IMR-90 (cell line): ENCODE data around the gene SLC26A6. TPM values are rescaled to one million over a fixed set of nuclear protein-coding genes. Genes with fewer than 3 reads are reported as not detected.

Source experiments
- ATAC-seq: fragments of 200-7000 bp; cut with Tn5 transposase; 2 replicates; pipeline ENCODE4 v1.9.1; 2020; ENCODE audit warnings: low read depth, mild to moderate bottlenecking, moderate library complexity
- BruUV-seq: library from RNA; stranded (reverse); fragments of 400-500 nt; replicated peaks from 2 replicates; lab custom pipeline; 2021; lab: Mats Ljungman, UMichigan
- CTCF ChIA-PET: fragments of 300-600 bp; formaldehyde crosslinking; extraction: SDS; loops from one replicate; lab custom pipeline; 2021; ENCODE audit warnings: antibody characterized with exemption; lab: Yijun Ruan, JAX
- POLR2A ChIA-PET: fragments of 300-600 bp; sonication (Branson Sonifier 250); formaldehyde crosslinking; loops from one replicate; lab custom pipeline; 2022; ENCODE audit warnings: antibody characterized with exemption; ENCODE audit not compliant: unreplicated experiment; lab: Charles Lee
- DNase-seq: peaks from one replicate; pipeline ENCODE4 v3.0.0; 2013
- H2AFZ ChIP-seq: replicated peaks from 2 replicates; pipeline ENCODE3; 2013; ENCODE audit warnings: low read length, mild to moderate bottlenecking; ENCODE audit not compliant: poor library complexity
- H2AK5ac ChIP-seq: 2 replicates; pipeline ENCODE4 v1.6.1; 2013; ENCODE audit warnings: low read depth, low read length, inconsistent platforms
- H2AK9ac ChIP-seq: replicated peaks from 2 replicates; pipeline ENCODE3; 2013; ENCODE audit warnings: mild to moderate bottlenecking, low read depth, low read length, moderate library complexity; ENCODE audit not compliant: poor library complexity
- H2BK120ac ChIP-seq: 2 replicates; pipeline ENCODE4 v1.6.1; 2013; ENCODE audit warnings: low read depth, low read length, inconsistent platforms
- H2BK15ac ChIP-seq: 3 replicates; pipeline ENCODE4 v1.6.1; 2013; ENCODE audit warnings: low read depth, low read length, inconsistent platforms
- H2BK20ac ChIP-seq: 2 replicates; pipeline ENCODE4 v1.6.1; 2013; ENCODE audit warnings: low read depth, mild to moderate bottlenecking, inconsistent platforms, low read length, moderate library complexity
- H2BK5ac ChIP-seq: 2 replicates; pipeline ENCODE4 v1.6.1; 2013; ENCODE audit warnings: mild to moderate bottlenecking, low read depth, low read length, inconsistent platforms; ENCODE audit not compliant: poor library complexity, severe bottlenecking
- H3K14ac ChIP-seq: replicated peaks from 2 replicates; pipeline ENCODE4 v1.6.1; 2013; ENCODE audit warnings: low read depth, low read length, inconsistent platforms
- H3K18ac ChIP-seq: 2 replicates; pipeline ENCODE4 v1.6.1; 2013; ENCODE audit warnings: low read depth, low read length, control low read depth
- H3K23ac ChIP-seq: 2 replicates; pipeline ENCODE4 v1.6.1; 2013; ENCODE audit warnings: low read depth, low read length, inconsistent platforms
- H3K27ac ChIP-seq: 2 replicates; pipeline ENCODE4 v1.5.1; 2013; ENCODE audit warnings: mild to moderate bottlenecking, control low read depth, low read length; ENCODE audit not compliant: insufficient read depth
- H3K27me3 ChIP-seq: 2 replicates; pipeline ENCODE4 v1.6.1; 2013; ENCODE audit warnings: low read length; ENCODE audit not compliant: control insufficient read depth, insufficient read depth
- H3K36me3 ChIP-seq: 2 replicates; pipeline ENCODE4 v1.6.1; 2013; ENCODE audit warnings: low read length, mixed read lengths; ENCODE audit not compliant: control insufficient read depth, insufficient read depth
- H3K4ac ChIP-seq: 2 replicates; pipeline ENCODE4 v1.6.1; 2013; ENCODE audit warnings: low read depth, low read length, inconsistent platforms
- H3K4me1 ChIP-seq: 2 replicates; pipeline ENCODE4 v1.6.1; 2013; ENCODE audit warnings: low read length, mixed read lengths; ENCODE audit not compliant: control insufficient read depth, insufficient read depth
- H3K4me2 ChIP-seq: 2 replicates; pipeline ENCODE4 v1.6.1; 2013; ENCODE audit warnings: low read depth, mild to moderate bottlenecking, control low read depth, low read length, moderate library complexity
- H3K4me3 ChIP-seq: 2 replicates; pipeline ENCODE4 v1.5.1; 2013; ENCODE audit warnings: low read depth, mild to moderate bottlenecking, control low read depth, low read length, moderate library complexity; ENCODE audit not compliant: insufficient read depth
- H3K56ac ChIP-seq: 2 replicates; pipeline ENCODE4 v1.6.1; 2013; ENCODE audit warnings: low read length, inconsistent platforms; ENCODE audit not compliant: insufficient read depth; ENCODE audit errors: extremely low read depth
- H3K79me1 ChIP-seq, 2 experiments: 2 replicates each; pipeline ENCODE4 v1.6.1; 2013; ENCODE audit warnings: low read length in 2 of 2, inconsistent platforms in 1 of 2, low read depth in 1 of 2
- H3K9ac ChIP-seq: 2 replicates; pipeline ENCODE4 v1.6.1; 2013; ENCODE audit warnings: low read depth, low read length, control low read depth
- H3K9me1 ChIP-seq: 2 replicates; pipeline ENCODE4 v1.6.1; 2013; ENCODE audit warnings: low read length, inconsistent platforms; ENCODE audit not compliant: insufficient read depth
- H3K9me3 ChIP-seq: 2 replicates; pipeline ENCODE4 v1.6.1; 2013; ENCODE audit warnings: low read length; ENCODE audit not compliant: control insufficient read depth, insufficient read depth
- H4K20me1 ChIP-seq: 2 replicates; pipeline ENCODE4 v1.6.1; 2013; ENCODE audit warnings: low read length, inconsistent platforms; ENCODE audit not compliant: insufficient read depth
- H4K5ac ChIP-seq: 2 replicates; pipeline ENCODE4 v1.6.1; 2013; ENCODE audit warnings: mild to moderate bottlenecking, low read depth, low read length, control low read depth
- H4K8ac ChIP-seq, 2 experiments: 2 replicates each; pipeline ENCODE4 v1.6.1; 2013; ENCODE audit warnings: low read depth in 2 of 2, low read length in 2 of 2, control low read depth in 1 of 2, inconsistent platforms in 1 of 2
- H4K91ac ChIP-seq: 2 replicates; pipeline ENCODE4 v1.6.1; 2013; ENCODE audit warnings: low read depth, low read length, inconsistent platforms; ENCODE audit not compliant: insufficient read depth
- CEBPB ChIP-seq: IDR thresholded peaks from 2 replicates; pipeline ENCODE4 v1.6.1; 2012; ENCODE audit warnings: low read depth, low read length, improper control_type of control experiment
- CTCF ChIP-seq: conservative IDR thresholded peaks from 2 replicates; pipeline ENCODE4 v1.5.1; 2012; ENCODE audit warnings: mild to moderate bottlenecking, low read depth, low read length, improper control_type of control experiment
- MAFK ChIP-seq: IDR thresholded peaks from 2 replicates; pipeline ENCODE4 v1.6.1; 2012; ENCODE audit warnings: low read depth, low read length, improper control_type of control experiment
- MXI1 ChIP-seq: IDR thresholded peaks from 2 replicates; pipeline ENCODE4 v1.6.1; 2012; ENCODE audit warnings: low read depth, mild to moderate bottlenecking, low read length, moderate library complexity, borderline replicate concordance
- RAD21 ChIP-seq: IDR thresholded peaks from 2 replicates; pipeline ENCODE4 v1.6.1; 2012; ENCODE audit warnings: low read length, improper control_type of control experiment
- RCOR1 ChIP-seq: IDR thresholded peaks from 2 replicates; pipeline ENCODE4 v1.6.1; 2012; ENCODE audit warnings: mild to moderate bottlenecking, low read length, improper control_type of control experiment; ENCODE audit not compliant: insufficient replicate concordance
- RFX5 ChIP-seq: IDR thresholded peaks from 2 replicates; pipeline ENCODE4 v1.8.0; 2012; ENCODE audit warnings: low read depth, mild to moderate bottlenecking, low read length, moderate library complexity
- SMC3 ChIP-seq: fragments of 150-350 bp; IDR thresholded peaks from 2 replicates; pipeline ENCODE4 v1.6.1; 2016; ENCODE audit warnings: low read depth, mild to moderate bottlenecking, antibody characterized with exemption, low read length, moderate library complexity
- WGBS, 2 experiments: methylation state at CpG; one replicate each; pipeline versions ENCODE4 v1.1.5 to v1.1.7; 2013; ENCODE audit warnings: missing lambda C conversion rate in 2 of 2; ENCODE audit not compliant: insufficient read length in 1 of 2; ENCODE audit errors: extremely low coverage in 2 of 2; 5-methylcytosine and 5-hydroxymethylcytosine counted together
- dilution Hi-C: fragments of 300-500 bp; cut with HindIII; formaldehyde crosslinking; loops from one replicate; pipeline ENCODE4 v1.14.3; 2018; ENCODE audit warnings: low sequenced_read_pairs; ENCODE audit not compliant: unreplicated experiment
- in situ Hi-C: fragments of 300-500 bp; cut with MboI; formaldehyde crosslinking; loops from 3 replicates; pipeline ENCODE4 v1.14.3; 2019; ENCODE audit warnings: low sequenced_read_pairs, inconsistent platforms, mixed read lengths
- intact Hi-C: fragments of 100-400 bp; cut with micrococcal nuclease; formaldehyde crosslinking; loops from 2 replicates; pipeline ENCODE4 v1.10.0; 2022
- polyA plus RNA-seq, 3 experiments: library from polyadenylated mRNA; depleted of rRNA; stranded (reverse); fragments of >200 nt; gene quantifications; 2 replicates each; pipeline ENCODE4 v1.2.3, GENCODE V29; 2012; ENCODE audit warnings: low replicate concordance in 1 of 3
- total RNA-seq: library from RNA; depleted of rRNA; stranded (reverse); fragments of >200 nt; gene quantifications from 2 replicates; pipeline ENCODE4 v1.2.3, GENCODE V29; 2012
- TF ChIP-seq, protein P1 (sequence below): fragments of 150-350 bp; IDR thresholded peaks from 2 replicates; pipeline ENCODE4 v1.6.1; 2017; ENCODE audit warnings: mild to moderate bottlenecking, antibody characterized with exemption, low read length, low read depth

Gene SLC26A6
- total and polyA plus RNA-seq, 2 of the 4 experiments (the other 2 are of a cell fraction) = 11.8 to 34.3 TPM

DNA sequence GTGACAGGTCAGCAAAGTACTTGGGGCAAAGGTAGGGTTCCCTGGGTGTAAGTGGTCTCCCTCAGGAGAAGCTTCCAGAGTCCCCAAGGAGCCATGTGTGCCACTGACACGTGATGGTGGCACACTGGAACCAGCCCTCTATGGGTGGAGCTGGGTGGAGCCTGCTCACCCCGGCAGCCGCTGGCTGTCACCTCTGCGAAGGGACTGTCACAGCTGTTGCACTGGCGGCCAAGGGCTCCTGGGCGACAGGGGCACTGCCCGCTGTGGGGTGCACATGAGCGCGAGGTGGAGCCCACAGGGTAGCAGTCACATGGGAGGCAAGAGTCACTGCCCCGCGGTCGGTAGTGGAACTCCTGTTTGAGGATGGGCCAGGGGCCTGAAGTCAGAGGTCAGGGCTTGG lies 15.5 kb upstream of the SLC26A6 start:
- TF ChIP-seq RAD21 (no peak), CEBPB (no peak), MAFK (no peak), RFX5 (no peak), MXI1 (no peak), CTCF (no peak), RCOR1 (no peak), SMC3 (no peak)
- TF ChIP-seq, protein P1, sequence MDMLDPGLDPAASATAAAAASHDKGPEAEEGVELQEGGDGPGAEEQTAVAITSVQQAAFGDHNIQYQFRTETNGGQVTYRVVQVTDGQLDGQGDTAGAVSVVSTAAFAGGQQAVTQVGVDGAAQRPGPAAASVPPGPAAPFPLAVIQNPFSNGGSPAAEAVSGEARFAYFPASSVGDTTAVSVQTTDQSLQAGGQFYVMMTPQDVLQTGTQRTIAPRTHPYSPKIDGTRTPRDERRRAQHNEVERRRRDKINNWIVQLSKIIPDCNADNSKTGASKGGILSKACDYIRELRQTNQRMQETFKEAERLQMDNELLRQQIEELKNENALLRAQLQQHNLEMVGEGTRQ = no peak
- H2AFZ ChIP-seq = no peak overlapping the region
- no peak overlapping the region for H3K4me2 ChIP-seq
- H4K20me1 ChIP-seq = no peaks in the 10 kb centered on the region
- H3K27me3 ChIP-seq = no peaks in the 10 kb centered on the region; the same call in 1 of the 2 replicates
- H3K36me3 ChIP-seq = no peaks in the 10 kb centered on the region
- no peak overlapping the region for H3K27ac ChIP-seq
- DNase-seq (no peak), ATAC-seq (no peak)
- H2BK120ac ChIP-seq = no peak overlapping the region
- ChIA-PET CTCF (no interaction called here), POLR2A (interaction anchor here (0.6 kb wide), 1 partner anchor 16 kb away, joined by 4 read pairs; no protein-coding TSS in a partner anchor)
- no peak overlapping the region for H2AK5ac ChIP-seq
- no peak overlapping the region for H3K4me3 ChIP-seq
- no peak overlapping the region for H3K9ac ChIP-seq
- 76% methylated on average over 12 of the region's 12 CpGs; no CpG with 5 or more reads in 1 of the 2 experiments for WGBS, 2 experiments
- no peak overlapping the region for H2BK5ac ChIP-seq
- H3K79me1 ChIP-seq = no peaks in the 10 kb centered on the region
- no peak overlapping the region for H2BK20ac ChIP-seq
- no peak overlapping the region for H4K5ac ChIP-seq
- H3K4ac ChIP-seq = no peak overlapping the region
- H4K8ac ChIP-seq = no peak overlapping the region
- H3K9me1 ChIP-seq = no peaks in the 10 kb centered on the region
- BruUV-seq = no TSS peak
- H3K9me3 ChIP-seq = no peaks in the 10 kb centered on the region
- H3K56ac ChIP-seq = no peak overlapping the region
- H3K4me1 ChIP-seq = no peaks in the 10 kb centered on the region
- H4K91ac ChIP-seq = no peak overlapping the region
- in situ Hi-C loops (no loop called here), intact Hi-C loops (no loop called here), dilution Hi-C loops (no loop called here)
- no peak overlapping the region for H3K23ac ChIP-seq
- no peak overlapping the region for H3K14ac ChIP-seq
- no peak overlapping the region for H2AK9ac ChIP-seq
- no peak overlapping the region for H3K18ac ChIP-seq
- H2BK15ac ChIP-seq = no peak overlapping the region
